ENCODE measurements around the gene TOM1L2.

TOM1L2 gene

DNA sequence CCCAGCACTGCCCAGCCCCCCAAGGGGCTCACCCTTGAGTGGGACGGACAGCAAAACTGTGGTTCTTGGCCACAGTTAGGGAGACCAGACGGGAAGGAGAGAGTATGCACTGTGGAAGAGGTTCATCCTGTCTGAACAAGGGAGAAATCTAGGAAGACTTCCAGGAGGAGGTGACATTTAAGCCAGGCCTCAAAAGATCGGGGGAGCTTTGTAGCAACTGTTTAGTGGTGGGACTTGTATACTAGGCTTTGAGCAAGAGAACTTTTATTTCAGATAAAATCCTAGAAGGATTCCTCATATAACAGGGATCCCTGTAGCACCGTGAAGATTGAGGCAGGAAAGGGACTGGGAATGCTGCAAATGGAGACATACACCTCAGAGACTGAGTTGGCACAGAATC, 166.2 kb downstream of the TOM1L2 start:
- no peaks in the 10 kb centered on the region for H3K27me3 ChIP-seq (ENCODE audit: control insufficient read depth, low read length)
- no peaks in the 10 kb centered on the region for H3K9me2 ChIP-seq (replicated peaks; ENCODE audit: control insufficient read depth, low read length)
- no peaks in the 10 kb centered on the region for H3K4me1 ChIP-seq (ENCODE audit: control insufficient read depth, low read length)
- no peaks in the 10 kb centered on the region for H3K79me2 ChIP-seq (ENCODE audit: control insufficient read depth, low read length)
- no peak overlapping the region for H3K27ac ChIP-seq (ENCODE audit: low read depth, low read length)
- H3K9me3 ChIP-seq (ENCODE audit: control insufficient read depth, insufficient read depth, low read length) = no peaks in the 10 kb centered on the region
- peaks cover 1% of the 10 kb centered on the region; the same call in 1 of the 2 replicates for H3F3A ChIP-seq (ENCODE audit: control insufficient read depth, insufficient read depth)
- H3K4me2 ChIP-seq (ENCODE audit: low read length) = no peak overlapping the region
- TF ChIP-seq CTCF (IDR thresholded peaks at IDR 0.05; ENCODE audit: low read depth, low read length, poor library complexity, severe bottlenecking) (no peak), EZH2phosphoT487 (IDR thresholded peaks at IDR 0.05; ENCODE audit: borderline replicate concordance, low read length) (no peak)
- peaks cover 24% of the 10 kb centered on the region for H3K36me3 ChIP-seq (ENCODE audit: control insufficient read depth, low read length)
- H3K4me3 ChIP-seq (ENCODE audit: low read length) = no peak overlapping the region
- H4K20me1 ChIP-seq (ENCODE audit: control insufficient read depth, insufficient read depth, low read depth, low read length) = no peaks in the 10 kb centered on the region

DNA sequence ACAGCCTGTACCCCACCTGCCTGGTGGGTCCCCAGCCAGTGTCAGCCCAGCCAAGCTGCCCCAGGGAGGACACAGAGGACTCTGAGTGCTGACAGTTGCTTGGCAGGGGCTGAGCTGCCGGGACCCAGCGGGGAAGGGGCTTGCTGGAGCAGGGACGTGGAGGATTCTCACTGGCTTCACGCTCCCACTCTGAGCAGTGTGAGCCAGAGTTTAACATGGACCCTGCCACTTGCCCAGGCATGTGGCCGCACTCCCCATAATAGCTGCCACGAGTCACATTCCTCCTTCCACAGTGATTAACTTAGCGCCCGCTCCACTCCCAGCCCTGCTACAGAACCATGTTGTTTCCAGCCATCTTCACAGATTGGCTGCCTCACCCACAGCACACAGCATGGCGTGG, 166.6 kb downstream of the TOM1L2 start:
- Histone ChIP-seq H3K4me2 (ENCODE audit: low read length) (no peak overlapping the region), H3K4me1 (ENCODE audit: control insufficient read depth, low read length) (no peaks in the 10 kb centered on the region), H3K9me2 (replicated peaks; ENCODE audit: control insufficient read depth, low read length) (no peaks in the 10 kb centered on the region), H3K27me3 (ENCODE audit: control insufficient read depth, low read length) (no peaks in the 10 kb centered on the region), H3F3A (ENCODE audit: control insufficient read depth, insufficient read depth) (no peaks in the 10 kb centered on the region), H4K20me1 (ENCODE audit: control insufficient read depth, insufficient read depth, low read depth, low read length) (no peaks in the 10 kb centered on the region), H3K27ac (ENCODE audit: low read depth, low read length) (no peak overlapping the region), H3K79me2 (ENCODE audit: control insufficient read depth, low read length) (no peaks in the 10 kb centered on the region), H3K4me3 (ENCODE audit: low read length) (no peak overlapping the region), H3K9me3 (ENCODE audit: control insufficient read depth, insufficient read depth, low read length) (no peaks in the 10 kb centered on the region), H3K36me3 (ENCODE audit: control insufficient read depth, low read length) (peaks cover 20% of the 10 kb centered on the region)
- TF ChIP-seq CTCF (IDR thresholded peaks at IDR 0.05; ENCODE audit: low read depth, low read length, poor library complexity, severe bottlenecking) = no peak
- TF ChIP-seq EZH2phosphoT487 (IDR thresholded peaks at IDR 0.05; ENCODE audit: borderline replicate concordance, low read length) = no peak

GRCh38 chr17:17804007-17804406, 168.2 kb downstream of the TOM1L2 start:
- Histone ChIP-seq H3F3A (ENCODE audit: control insufficient read depth, insufficient read depth) (no peaks in the 10 kb centered on the region), H3K4me1 (ENCODE audit: control insufficient read depth, low read length) (no peaks in the 10 kb centered on the region), H3K36me3 (ENCODE audit: control insufficient read depth, low read length) (peaks cover 14% of the 10 kb centered on the region; the same call in 1 of the 2 replicates), H3K27me3 (ENCODE audit: control insufficient read depth, low read length) (no peaks in the 10 kb centered on the region), H3K9me2 (replicated peaks; ENCODE audit: control insufficient read depth, low read length) (no peaks in the 10 kb centered on the region), H3K79me2 (ENCODE audit: control insufficient read depth, low read length) (no peaks in the 10 kb centered on the region), H3K9me3 (ENCODE audit: control insufficient read depth, insufficient read depth, low read length) (no peaks in the 10 kb centered on the region), H3K4me3 (ENCODE audit: low read length) (no peak overlapping the region), H4K20me1 (ENCODE audit: control insufficient read depth, insufficient read depth, low read depth, low read length) (no peaks in the 10 kb centered on the region), H3K4me2 (ENCODE audit: low read length) (no peak overlapping the region), H3K27ac (ENCODE audit: low read depth, low read length) (no peak overlapping the region)
- TF ChIP-seq CTCF (IDR thresholded peaks at IDR 0.05; ENCODE audit: low read depth, low read length, poor library complexity, severe bottlenecking) = no peak
- TF ChIP-seq EZH2phosphoT487 (IDR thresholded peaks at IDR 0.05; ENCODE audit: borderline replicate concordance, low read length) = no peak
